GM08714 (cell line): Measurements from ENCODE around the gene DNM2.

Experiments used
- H3K4me3 ChIP-seq: fragments of 200-500 bp; sonication (Bioruptor generic); 2 replicates; pipeline ENCODE4 v1.5.1; 2014; ENCODE audit warnings: mild to moderate bottlenecking, low read length, inconsistent platforms
- ZNF274 ChIP-seq: IDR thresholded peaks from 2 replicates; pipeline ENCODE4 v1.6.1; 2012; ENCODE audit warnings: mild to moderate bottlenecking, low read depth, low read length

The DNM2 gene

DNA sequence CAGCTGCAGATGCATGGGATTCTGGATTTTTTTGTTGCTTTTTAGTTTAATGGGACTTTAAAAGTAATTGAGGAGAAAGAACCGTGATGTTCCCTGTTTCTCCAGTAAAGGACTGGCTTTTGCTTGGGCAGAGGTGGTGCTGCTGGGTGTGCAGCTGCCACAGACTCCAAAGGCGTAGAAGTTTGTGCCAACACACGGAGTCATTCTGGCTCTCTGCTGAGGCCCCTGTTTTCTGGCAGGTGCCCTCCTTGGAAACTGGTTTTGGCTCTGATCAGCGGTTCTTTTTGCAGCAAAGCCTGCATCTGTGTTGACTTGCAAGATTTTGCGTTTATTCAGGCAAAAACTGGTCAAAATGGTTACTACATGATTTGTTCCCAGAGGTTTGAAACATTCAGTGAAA is 32.7 kb upstream of the DNM2 start:
- H3K4me3 ChIP-seq, result no peak overlapping the region

DNA sequence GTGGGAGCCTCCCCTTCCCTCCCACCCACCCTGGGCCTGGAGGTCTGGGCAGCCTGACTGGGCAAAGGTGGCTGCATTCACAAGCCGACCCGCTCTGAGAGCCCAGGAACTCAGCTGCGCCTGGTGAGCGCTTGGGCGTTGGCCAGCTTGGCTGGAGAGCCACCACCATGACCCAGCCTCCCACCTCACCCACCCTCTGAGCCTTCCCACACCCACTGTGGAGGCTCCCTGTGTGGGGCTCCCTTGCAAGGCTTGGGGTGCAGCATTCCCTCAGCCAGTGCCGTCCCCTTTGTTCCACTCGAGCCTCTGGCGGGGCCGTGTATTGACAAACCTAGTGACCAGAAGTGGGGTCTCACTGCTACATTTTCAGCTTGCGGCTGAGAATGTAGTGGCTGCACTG is 31.7 kb upstream of the DNM2 start:
- no peak overlapping the region for H3K4me3 ChIP-seq
- no peak for TF ChIP-seq ZNF274

More for the DNA sequence above, 32.7 kb upstream of the DNM2 start:
- TF ChIP-seq ZNF274, result no peak

DNA sequence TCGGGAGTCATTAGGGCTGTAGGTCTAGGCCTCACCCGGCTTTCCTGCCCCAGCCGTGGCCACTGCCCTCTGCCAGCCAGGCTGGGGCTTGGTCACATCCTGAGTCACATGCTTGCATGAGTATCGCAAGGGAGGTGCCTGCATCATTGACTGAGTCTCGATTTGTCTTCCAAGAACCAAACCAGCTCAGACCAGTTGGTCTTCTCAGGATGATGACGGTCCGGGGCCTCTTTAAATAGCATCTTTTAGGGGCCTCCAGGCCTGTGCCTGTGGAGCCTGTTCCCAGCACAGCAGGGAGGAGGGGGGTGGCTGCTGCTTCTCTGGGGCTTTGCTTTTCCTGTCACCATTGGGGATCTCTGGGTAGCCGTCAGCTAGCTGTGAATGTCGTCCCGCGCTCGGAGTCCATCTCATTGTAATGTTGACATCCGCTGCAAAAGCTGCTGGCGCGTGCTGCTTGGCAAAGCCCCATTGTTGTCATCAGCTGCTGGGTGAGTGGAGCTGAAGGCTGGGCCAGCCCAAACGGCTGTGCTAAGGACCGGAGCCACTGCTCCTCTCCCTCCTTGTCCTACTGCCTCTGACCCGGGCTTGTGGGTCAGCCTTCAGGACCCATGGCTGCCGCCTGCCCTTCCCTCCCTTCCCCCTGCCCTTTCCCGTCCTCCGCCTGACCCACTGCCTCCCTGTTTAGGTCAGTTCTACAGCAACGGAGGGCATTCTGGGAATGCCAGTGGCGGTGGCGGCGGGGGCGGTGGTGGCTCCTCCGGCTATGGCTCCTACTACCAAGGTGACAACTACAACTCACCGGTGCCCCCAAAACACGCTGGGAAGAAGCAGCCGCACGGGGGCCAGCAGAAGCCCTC is 31.0 kb upstream of the DNM2 start:
- no peak for TF ChIP-seq ZNF274
- H3K4me3 ChIP-seq, result no peak overlapping the region

GRCh38 chr19:10687518-10688288 is 30.2 kb upstream of the DNM2 start:
- no peak for TF ChIP-seq ZNF274
- no peak overlapping the region for H3K4me3 ChIP-seq

GRCh38 chr19:10688545-10689280 is 29.2 kb upstream of the DNM2 start:
- no peak overlapping the region for H3K4me3 ChIP-seq
- TF ChIP-seq ZNF274, result no peak

- H3K4me3 ChIP-seq, result no peak overlapping the region
- no peak for TF ChIP-seq ZNF274
Measured at GRCh38 chr19:10690341-10690781, 27.5 kb upstream of the DNM2 start.

- no peak overlapping the region for H3K4me3 ChIP-seq
- TF ChIP-seq ZNF274, result no peak
Measured at GRCh38 chr19:10691178-10691881, 26.5 kb upstream of the DNM2 start.

GRCh38 chr19:10691883-10692282 is 26.0 kb upstream of the DNM2 start:
- TF ChIP-seq ZNF274, result no peak

GRCh38 chr19:10692673-10693264 is 25.1 kb upstream of the DNM2 start:
- no peak overlapping the region for H3K4me3 ChIP-seq
- no peak for TF ChIP-seq ZNF274

More at GRCh38 chr19:10691883-10692282, 26.0 kb upstream of the DNM2 start:
- H3K4me3 ChIP-seq, result no peak overlapping the region

DNA sequence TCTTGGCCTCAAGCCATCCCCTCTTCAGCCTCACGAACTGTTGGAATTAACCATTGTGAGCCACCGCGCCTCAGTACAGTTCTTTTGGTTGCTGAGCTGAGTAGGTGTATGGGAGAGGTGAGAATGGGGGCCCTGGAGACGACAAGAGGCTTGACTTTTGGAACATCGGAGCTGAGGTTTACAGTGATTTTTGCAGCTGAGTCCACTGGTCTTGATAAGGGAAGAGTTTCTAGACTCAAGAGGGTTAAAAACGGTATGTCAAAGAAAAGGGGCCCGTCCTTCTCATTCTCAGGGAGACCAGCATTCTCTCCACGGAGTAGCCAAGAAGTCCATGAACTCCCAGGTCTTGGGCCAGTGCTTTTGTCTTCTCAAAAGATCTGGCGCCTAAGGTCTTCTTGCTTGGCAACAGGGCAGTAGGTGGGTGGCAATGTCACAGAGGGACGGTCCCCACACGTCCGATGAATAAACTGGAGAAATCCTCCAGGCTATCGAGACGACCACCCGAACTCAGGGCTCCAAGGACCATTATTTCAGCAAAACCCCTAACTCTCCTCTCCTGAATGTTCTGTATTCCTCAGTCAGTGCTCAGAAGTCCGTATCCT is 23.1 kb upstream of the DNM2 start:
- H3K4me3 ChIP-seq, result no peak overlapping the region
- TF ChIP-seq ZNF274, result no peak

DNA sequence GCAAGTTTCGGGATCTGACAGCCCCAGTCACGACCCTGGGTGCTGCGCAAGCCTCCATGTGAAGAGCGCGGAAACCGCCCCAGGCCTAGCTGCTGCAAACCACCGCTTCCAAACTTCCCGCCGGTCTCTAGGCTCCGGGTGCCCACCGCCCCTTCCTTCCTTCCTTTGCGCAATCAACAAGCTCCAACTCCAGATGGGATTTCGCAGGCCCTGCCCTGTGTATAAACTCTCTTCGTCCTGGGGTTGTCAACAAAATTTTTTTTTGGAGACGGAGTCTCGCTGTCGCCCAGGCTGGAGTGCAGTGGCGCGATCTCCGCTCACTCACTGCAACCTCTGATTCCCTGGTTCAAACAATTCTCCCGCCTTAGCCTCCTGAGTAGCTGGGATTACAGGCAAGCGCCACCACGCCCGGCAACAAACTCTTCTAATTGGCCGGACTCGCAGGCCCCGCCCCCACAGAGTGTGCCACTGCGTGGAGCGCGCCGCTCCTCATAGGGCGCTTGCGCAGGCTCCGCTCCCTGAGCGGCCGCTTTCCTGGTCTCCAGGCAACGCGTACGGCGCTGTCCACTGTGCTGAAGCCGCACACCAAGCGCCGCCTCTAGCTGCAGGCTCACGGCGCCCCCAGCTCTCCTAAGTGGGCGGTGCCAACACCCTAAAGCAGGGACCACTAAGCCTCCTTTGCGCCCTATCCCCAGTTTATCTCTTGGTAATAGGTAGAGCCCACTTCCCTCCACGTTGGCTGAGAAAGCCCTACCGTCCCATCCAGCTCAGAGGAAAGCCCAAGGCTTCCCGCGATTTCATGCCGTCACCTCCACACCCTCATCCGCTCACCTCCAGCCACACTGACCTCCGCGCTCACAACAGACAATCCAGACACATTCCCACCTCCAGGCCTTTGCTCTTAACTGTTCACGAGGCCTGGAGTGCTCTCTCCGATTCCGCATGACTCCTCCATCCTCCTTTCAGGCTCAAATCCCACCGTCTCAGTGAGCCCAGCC is 22.2 kb upstream of the DNM2 start:
- no peak for TF ChIP-seq ZNF274
- H3K4me3 ChIP-seq, result peak overlapping the region; percentile 15; the same call in 1 of the 2 replicates

GRCh38 chr19:10699650-10700335 is 18.1 kb upstream of the DNM2 start:
- TF ChIP-seq ZNF274, result no peak
- no peak overlapping the region for H3K4me3 ChIP-seq
